Activated naive CD4-positive, alpha-beta T cell treated with anti-CD3 and anti-CD28 coated beads, Interleukin-2, amount 50 U/mL, for 72 hours (primary cell): ENCODE measurements around the gene FOXO6. TPM values are rescaled to one million over a fixed set of nuclear protein-coding genes. Genes with fewer than 3 reads are reported as not detected.
A peak's percentile ranks its signal among the peaks of the same experiment; 100 is the strongest.

ENCODE experiments used
- ATAC-seq, 2 donors: fragments of 150-1000 bp; cut with Tn5 transposase; 2 replicates each; pipeline ENCODE4 v1.10.0; 2021; ENCODE audit warnings: mild to moderate bottlenecking in 2 of 2, moderate library complexity in 2 of 2
- DNase-seq, 2 donors: peaks; one replicate each; pipeline ENCODE4 v3.0.0; 2021 to 2022; ENCODE audit warnings: low spot score in 2 of 2
- H3K27ac Mint-ChIP-seq, 2 donors: one replicate each; pipeline ENCODE4 v1.8.0; 2022; ENCODE audit warnings: mild to moderate bottlenecking in 2 of 2, mixed read lengths in 2 of 2
- H3K36me3 Mint-ChIP-seq, 2 donors: one replicate each; pipeline ENCODE4 v1.8.0; 2022; ENCODE audit warnings: mixed read lengths in 2 of 2
- H3K9me3 Mint-ChIP-seq, 2 donors: one replicate each; pipeline ENCODE4 v1.8.0; 2022; ENCODE audit warnings: mixed read lengths in 2 of 2
- total RNA-seq, 2 donors: library from RNA; stranded (reverse); gene quantifications; one replicate each; pipeline ENCODE4 v1.2.3, GENCODE V29; 2022

FOXO6 gene
- total RNA-seq, 2 donors from 2014 or later = 0.39 TPM; not detected in 1

DNA sequence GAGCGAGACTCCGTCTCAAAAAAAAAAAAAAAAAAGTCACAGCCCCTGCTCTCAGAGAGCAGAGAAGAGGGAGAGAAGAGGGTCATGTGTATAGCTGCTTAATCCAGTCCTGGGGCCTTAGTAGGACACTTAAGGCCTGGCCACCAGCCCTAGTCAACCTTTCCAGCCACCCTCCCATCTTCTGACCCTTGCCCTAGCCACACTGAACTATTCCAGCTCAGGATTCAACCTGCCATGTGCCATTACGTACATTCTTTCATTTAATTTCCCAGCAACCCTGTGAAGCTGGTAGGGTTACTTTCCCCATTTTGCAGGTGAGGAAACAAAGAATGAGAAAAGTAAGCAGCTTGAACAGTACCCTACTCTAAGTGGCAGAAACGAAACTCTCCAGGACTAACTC, 9.0 kb downstream of the FOXO6 start:
- ATAC-seq = no peak
- DNase-seq = no peak
- H3K36me3 Mint-ChIP-seq = no peaks in the 10 kb centered on the region
- H3K27ac Mint-ChIP-seq = no peak overlapping the region
- H3K9me3 Mint-ChIP-seq = no peaks in the 10 kb centered on the region

DNA sequence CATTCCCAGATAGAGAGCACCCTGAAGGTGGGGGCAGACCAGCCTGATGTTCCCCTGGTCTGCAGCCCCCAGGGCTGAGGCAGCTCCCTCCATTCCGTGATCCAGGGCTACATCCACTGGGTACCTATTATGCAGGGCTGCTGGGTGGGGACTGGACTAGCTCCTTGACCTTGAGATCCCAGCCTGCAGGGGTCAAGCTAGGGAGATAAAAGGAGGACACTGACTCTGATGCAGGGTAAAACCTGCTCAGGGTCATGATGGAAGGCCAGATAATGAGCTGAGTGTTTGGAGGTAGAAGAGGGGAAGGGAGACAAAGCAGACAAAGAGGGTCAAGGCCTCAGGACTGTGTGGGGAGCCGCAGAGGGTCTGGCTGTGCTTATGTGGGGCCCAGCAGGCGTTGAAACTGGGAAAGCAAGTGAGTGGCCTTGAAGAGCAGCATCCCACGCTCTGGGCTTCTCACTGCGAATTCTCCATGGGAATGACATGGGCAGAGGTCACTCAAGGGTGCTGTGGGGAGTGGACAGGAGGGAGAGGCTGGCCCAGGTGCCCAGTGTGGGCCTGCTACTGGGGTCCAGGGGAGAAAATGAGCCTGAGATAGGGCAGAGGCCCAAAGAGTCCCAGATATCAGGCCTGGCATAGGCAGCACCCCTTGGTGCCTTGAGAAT, 9.7 kb downstream of the FOXO6 start:
- H3K9me3 Mint-ChIP-seq = no peaks in the 10 kb centered on the region

GRCh38 chr1:41371630-41372599, 10.7 kb downstream of the FOXO6 start:
- no peaks in the 10 kb centered on the region for H3K36me3 Mint-ChIP-seq
- no peaks in the 10 kb centered on the region for H3K9me3 Mint-ChIP-seq
- no peak overlapping the region for H3K27ac Mint-ChIP-seq
- ATAC-seq = no peak
- no peak for DNase-seq

More for the DNA sequence above, 9.7 kb downstream of the FOXO6 start:
- H3K36me3 Mint-ChIP-seq = no peaks in the 10 kb centered on the region
- no peak overlapping the region for H3K27ac Mint-ChIP-seq
- ATAC-seq (no peak), DNase-seq (no peak)

DNA sequence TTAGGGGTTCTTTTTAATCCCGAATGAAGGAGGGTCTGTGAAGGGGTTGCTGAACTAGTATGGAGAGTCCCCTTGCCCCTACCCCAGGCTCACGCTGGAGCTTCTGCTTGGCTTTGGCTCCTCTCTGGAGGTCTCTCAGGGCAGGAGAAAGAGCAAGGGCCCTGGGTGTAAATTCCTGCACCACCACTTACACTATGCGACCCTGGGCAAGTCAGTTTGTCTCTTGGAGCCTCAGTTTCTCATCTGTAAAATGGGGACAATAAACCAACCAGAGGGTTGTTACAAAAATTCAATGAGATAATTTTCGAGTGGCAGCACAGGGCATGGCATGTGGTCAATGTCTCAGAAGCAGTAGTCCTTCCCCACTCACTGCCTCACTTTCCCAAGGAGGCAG, 11.4 kb downstream of the FOXO6 start:
- DNase-seq (no peak), ATAC-seq (no peak)
- no peak overlapping the region for H3K27ac Mint-ChIP-seq
- H3K36me3 Mint-ChIP-seq = no peaks in the 10 kb centered on the region
- H3K9me3 Mint-ChIP-seq = no peaks in the 10 kb centered on the region

DNA sequence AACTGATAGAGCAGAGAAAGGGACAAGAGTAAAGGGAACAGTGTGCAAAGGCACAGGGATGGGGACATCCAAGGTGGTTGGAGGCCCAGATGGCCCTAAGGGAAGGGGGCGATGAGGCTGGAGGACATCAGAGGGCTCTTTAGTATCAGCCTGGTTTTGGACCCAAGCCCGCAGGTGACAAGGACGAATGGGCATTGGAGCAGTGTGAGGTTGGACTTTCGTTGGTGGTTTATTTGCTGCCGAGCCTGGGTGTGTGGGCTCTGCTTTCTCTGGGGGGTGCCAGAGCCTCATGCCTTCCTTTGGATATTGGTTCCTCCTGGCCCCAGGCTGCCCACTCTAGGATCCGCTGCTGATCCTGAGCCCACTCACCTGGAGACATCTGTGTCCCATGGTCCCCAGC, 12.1 kb downstream of the FOXO6 start:
- Mint-ChIP-seq H3K9me3 (no peaks in the 10 kb centered on the region), H3K27ac (no peak overlapping the region), H3K36me3 (no peaks in the 10 kb centered on the region)
- ATAC-seq = no peak
- DNase-seq = no peak

GRCh38 chr1:41374711-41375110, 13.5 kb downstream of the FOXO6 start:
- Mint-ChIP-seq H3K9me3 (no peaks in the 10 kb centered on the region), H3K36me3 (no peaks in the 10 kb centered on the region), H3K27ac (no peak overlapping the region)
- DNase-seq = no peak
- no peak for ATAC-seq

GRCh38 chr1:41377397-41377796, 16.2 kb downstream of the FOXO6 start:
- Mint-ChIP-seq H3K9me3 (no peaks in the 10 kb centered on the region), H3K36me3 (no peaks in the 10 kb centered on the region), H3K27ac (no peak overlapping the region)
- DNase-seq = no peak
- no peak for ATAC-seq

DNA sequence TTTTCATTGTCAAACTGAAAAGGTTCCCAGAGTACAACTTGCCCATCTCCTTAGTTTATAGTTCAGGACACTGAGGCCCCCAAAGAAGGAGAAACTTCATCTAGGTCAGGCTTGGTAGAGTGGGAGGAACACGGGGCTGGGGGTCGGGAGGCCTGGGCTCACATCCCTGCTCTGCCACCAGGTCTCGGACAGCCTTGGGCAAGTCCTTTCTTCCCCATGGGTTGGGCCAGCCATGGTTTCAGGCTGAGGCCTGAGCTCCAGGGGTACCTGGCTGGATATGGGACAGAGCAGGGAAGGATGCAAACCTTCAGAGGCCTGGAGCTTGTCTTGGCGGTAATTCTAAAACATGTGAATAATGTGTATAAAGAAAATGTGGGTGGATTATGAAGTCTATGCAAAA, 17.0 kb downstream of the FOXO6 start:
- ATAC-seq = no peak
- no peaks in the 10 kb centered on the region for H3K9me3 Mint-ChIP-seq
- H3K36me3 Mint-ChIP-seq = no peaks in the 10 kb centered on the region
- H3K27ac Mint-ChIP-seq = no peak overlapping the region
- DNase-seq = no peak

GRCh38 chr1:41378999-41379737, 17.9 kb downstream of the FOXO6 start:
- no peak for DNase-seq
- Mint-ChIP-seq H3K9me3 (no peaks in the 10 kb centered on the region), H3K36me3 (peaks cover 0 to 7% of the 10 kb centered on the region in 2 donors), H3K27ac (no peak overlapping the region)
- no peak for ATAC-seq

DNA sequence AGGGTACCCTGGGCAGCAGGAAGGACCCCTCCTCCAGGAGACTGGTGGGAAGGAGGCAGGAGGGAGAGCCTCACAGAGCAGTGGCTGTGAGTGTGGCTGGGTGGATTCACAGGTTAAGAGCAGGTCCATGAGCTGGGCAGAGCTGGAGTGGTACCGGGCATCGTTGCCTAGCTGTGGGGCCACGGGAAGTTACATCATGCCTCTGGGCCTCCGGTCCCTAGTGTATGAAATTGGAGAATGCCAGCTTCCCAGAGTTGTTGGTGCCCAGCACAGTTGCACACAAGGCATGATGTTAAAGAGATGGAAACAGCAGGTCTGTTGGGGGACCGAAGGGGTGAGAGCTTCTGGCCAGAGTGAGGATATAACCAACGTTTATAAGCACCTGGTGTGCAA, 18.5 kb downstream of the FOXO6 start:
- H3K9me3 Mint-ChIP-seq = no peaks in the 10 kb centered on the region
- DNase-seq (no peak), ATAC-seq (no peak)
- H3K36me3 Mint-ChIP-seq = peaks cover 0 to 7% of the 10 kb centered on the region in 2 donors
- no peak overlapping the region for H3K27ac Mint-ChIP-seq

DNA sequence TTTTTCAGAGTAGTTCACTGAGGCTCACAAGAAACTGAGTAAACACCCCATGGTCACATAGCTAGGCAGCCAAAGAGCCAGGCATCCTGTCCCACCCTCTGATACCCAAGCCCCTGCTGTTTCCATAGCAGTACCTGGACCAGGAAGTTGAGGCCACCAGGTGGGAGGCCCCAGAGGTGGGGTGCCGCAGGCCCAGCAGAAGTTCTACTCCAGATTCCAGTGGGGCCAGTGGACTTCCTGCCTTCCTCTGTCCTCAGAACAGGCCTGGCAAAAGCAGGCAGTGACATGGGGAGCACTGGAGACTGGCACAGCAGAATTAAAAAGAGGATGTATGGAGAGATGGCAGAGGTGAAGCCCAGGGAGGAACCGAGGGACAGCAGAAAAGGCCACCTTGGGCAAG, 19.0 kb downstream of the FOXO6 start:
- no peak overlapping the region for H3K27ac Mint-ChIP-seq
- no peak for DNase-seq
- ATAC-seq = no peak
- H3K9me3 Mint-ChIP-seq = no peaks in the 10 kb centered on the region
- peaks cover 0 to 7% of the 10 kb centered on the region in 2 donors for H3K36me3 Mint-ChIP-seq

GRCh38 chr1:41380979-41381691, 19.9 kb downstream of the FOXO6 start:
- no peak for ATAC-seq
- H3K9me3 Mint-ChIP-seq = no peaks in the 10 kb centered on the region
- H3K36me3 Mint-ChIP-seq = peaks cover 0 to 7% of the 10 kb centered on the region in 2 donors
- no peak for DNase-seq
- no peak overlapping the region for H3K27ac Mint-ChIP-seq

GRCh38 chr1:41381692-41382479, 20.7 kb downstream of the FOXO6 start:
- Mint-ChIP-seq H3K36me3 (peaks cover 0 to 7% of the 10 kb centered on the region in 2 donors), H3K27ac (no peak overlapping the region), H3K9me3 (no peaks in the 10 kb centered on the region)
- no peak for DNase-seq
- ATAC-seq = peak; percentile 64 to 81

DNA sequence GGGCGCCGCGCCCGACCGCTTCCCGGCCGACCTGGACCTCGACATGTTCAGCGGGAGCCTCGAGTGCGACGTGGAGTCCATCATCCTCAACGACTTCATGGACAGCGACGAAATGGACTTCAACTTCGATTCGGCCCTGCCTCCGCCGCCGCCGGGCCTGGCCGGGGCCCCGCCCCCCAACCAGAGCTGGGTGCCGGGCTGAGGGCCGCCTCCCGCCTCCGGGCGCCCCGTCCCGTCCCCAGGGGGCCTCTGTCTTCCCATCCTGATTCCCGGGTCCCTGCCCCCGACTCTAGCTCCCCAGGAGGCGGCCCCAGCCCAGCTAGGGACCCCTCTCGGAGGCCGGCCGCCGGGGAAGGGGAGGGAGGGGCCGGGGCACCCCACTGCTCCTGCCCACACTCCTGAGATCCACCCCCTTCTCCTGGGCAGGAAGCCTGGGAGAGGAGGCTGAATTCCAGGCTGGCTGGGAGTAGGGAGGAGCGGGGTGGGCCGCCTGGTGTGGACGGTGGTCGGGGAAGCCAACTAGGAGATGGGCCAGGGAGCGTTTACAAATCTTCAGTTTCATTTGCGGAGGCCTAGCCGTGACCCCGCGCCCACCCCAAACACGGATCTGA, 21.4 kb downstream of the FOXO6 start:
- no peak for DNase-seq
- ATAC-seq = peak; percentile 6 to 12
- Mint-ChIP-seq H3K36me3 (peaks cover 0 to 7% of the 10 kb centered on the region in 2 donors), H3K9me3 (no peaks in the 10 kb centered on the region), H3K27ac (no peak overlapping the region)

- H3K36me3 Mint-ChIP-seq = peaks cover 0 to 7% of the 10 kb centered on the region in 2 donors
- DNase-seq (no peak), ATAC-seq (peak; percentile 67 to 74)
- H3K27ac Mint-ChIP-seq = no peak overlapping the region
- no peaks in the 10 kb centered on the region for H3K9me3 Mint-ChIP-seq
Observed at GRCh38 chr1:41383094-41383852, 22.0 kb downstream of the FOXO6 start.
